Heart right ventricle (tissue), 16 donors: ENCODE data around the gene FRMD6. TPM values are rescaled to one million over a fixed set of nuclear protein-coding genes. Genes with fewer than 3 reads are reported as not detected.

ENCODE experiments used
- ATAC-seq, 8 donors: fragments of 200-7000 bp; cut with Tn5 transposase; one replicate each; pipeline ENCODE4 v1.9.1; 2020; ENCODE audit warnings: mild to moderate bottlenecking in 8 of 8, moderate library complexity in 8 of 8, moderate number of reproducible peaks in 1 of 8
- DNase-seq, 2 donors: peaks; one replicate each; pipeline ENCODE4 v3.0.0-alpha.2; 2020
- H3K27ac ChIP-seq, 10 donors: fragments of 200-600 bp; sonication (generic) in 2 of 10; one replicate each; pipeline versions ENCODE4 v1.5.0 to v1.8.0; 2020 to 2022; ENCODE audit warnings: mild to moderate bottlenecking in 3 of 10
- H3K27me3 ChIP-seq, 7 donors: fragments of 200-600 bp; one replicate each; pipeline ENCODE4 v1.8.0; 2021 to 2022; ENCODE audit warnings: mild to moderate bottlenecking in 2 of 7
- H3K36me3 ChIP-seq, 9 donors: fragments of 200-600 bp; sonication (generic) in 1 of 9; one replicate each; pipeline versions ENCODE4 v1.5.0 to v1.8.0; 2020 to 2022; ENCODE audit warnings: mild to moderate bottlenecking in 2 of 9
- H3K4me1 ChIP-seq, 9 donors: fragments of 200-600 bp; sonication (generic) in 1 of 9; one replicate each; pipeline versions ENCODE4 v1.5.0 to v1.8.0; 2020 to 2022; ENCODE audit warnings: mild to moderate bottlenecking in 4 of 9
- H3K4me3 ChIP-seq, 10 donors: fragments of 200-600 bp; sonication (generic) in 2 of 10; one replicate each; pipeline versions ENCODE4 v1.5.0 to v1.8.0; 2020 to 2022; ENCODE audit warnings: mild to moderate bottlenecking in 7 of 10, moderate library complexity in 2 of 10
- H3K9me3 ChIP-seq, 11 donors: fragments of 200-600 bp in 10 of 11; sonication (generic) in 2 of 11; one replicate each; pipeline versions ENCODE4 v1.5.0 to v1.8.0; 2013 to 2022; ENCODE audit warnings: mild to moderate bottlenecking in 2 of 11, control low read depth in 1 of 11, moderate library complexity in 1 of 11
- WGBS, 2 donors: extraction: QIAGEN DNeasy Blood & Tissue Kit; methylation state at CpG; one replicate each; pipeline ENCODE4 v1.1.7; 2013; ENCODE audit warnings: inconsistent platforms in 1 of 2; 5-methylcytosine and 5-hydroxymethylcytosine counted together
- intact Hi-C, 10 donors: fragments of 100-400 bp; cut with DNase I; formaldehyde crosslinking; loops; one replicate each; pipeline versions ENCODE4 v1.11.1 to v1.14.2; 2022
- polyA plus RNA-seq, 2 donors: library from polyadenylated mRNA; stranded (reverse); fragments of 200-250 nt; gene quantifications; one replicate each; pipeline ENCODE4 v1.2.3, GENCODE V29; 2013
- total RNA-seq, 10 donors: library from RNA; stranded (reverse); fragmentation: NEBNext Ultra II Directional in 3 of 10; extraction: Animal tissue kit (Norgen Biotek cat#: 25700) in 3 of 10; gene quantifications; one replicate each; pipeline versions ENCODE4 v1.2.1 to v1.2.4, GENCODE V29; 2021 to 2023
- TF ChIP-seq, protein P1 (sequence below), 9 donors: fragments of 200-600 bp; sonication (generic) in 2 of 9; IDR thresholded peaks; one replicate each; pipeline versions ENCODE4 v1.5.0 to v1.8.0; 2021 to 2022; ENCODE audit warnings: antibody characterized with exemption in 9 of 9, mild to moderate bottlenecking in 5 of 9, moderate library complexity in 1 of 9
- donor health status: Arrhythmogenic right ventricular cardiomyopathy.
- donor health status: ischemic (EF 13 %, LVEDD 7.1; RV severe dilation, severe dysfunction).
- donor health status: healthy with polysubstance abuse.
- donor health status: DM: no; HTN: yes; CAD: no.
- donor health status: DM: no; HTN: no; CAD: no.
- donor health status: ischemic (EF 25% LVEDD 6.9; RV normal size, moderate dysfunction).
- donor health status: ischemic (EF 25% LVEDD 5.7; RV mildly dilated, moderate dysfunction).
- donor health status: healthy.
- donor health status: DM: yes; HTN: yes; CAD: no.
- donor health status: Ischemic cardiomyopathy.
- donor health status: ischemic (EF 35%, LVEDD 5.7; RV mildly dilated, moderate dysfunction).
- donor health status: nonischemic (EF 11% LVEDD 7.7; RV severe dilation, severe dysfunction).
- donor health status: DM: yes; HTN: yes; CAD: no.
- donor health status: PGD.
- donor health status: ischemic (EF 29% LVEDD 5.4; RV normal size, mild dysfunction).
- donor health status: nonischemic (EF 23%, LVEDD 6.1; RV moderate dilation, normal function).

FRMD6 gene
- total and polyA plus RNA-seq, 12 donors = 2.2 to 14.2 (median 6.6) TPM

- no peaks in the 10 kb centered on the region for H3K4me1 ChIP-seq
- no peak overlapping the region for H3K27ac ChIP-seq
- DNase-seq (no peak), ATAC-seq (no peak)
- intact Hi-C loops = no loop called here
- H3K9me3 ChIP-seq = peaks cover 0 to 11% (median 0%) of the 10 kb centered on the region in 11 donors
- TF ChIP-seq, protein P1, sequence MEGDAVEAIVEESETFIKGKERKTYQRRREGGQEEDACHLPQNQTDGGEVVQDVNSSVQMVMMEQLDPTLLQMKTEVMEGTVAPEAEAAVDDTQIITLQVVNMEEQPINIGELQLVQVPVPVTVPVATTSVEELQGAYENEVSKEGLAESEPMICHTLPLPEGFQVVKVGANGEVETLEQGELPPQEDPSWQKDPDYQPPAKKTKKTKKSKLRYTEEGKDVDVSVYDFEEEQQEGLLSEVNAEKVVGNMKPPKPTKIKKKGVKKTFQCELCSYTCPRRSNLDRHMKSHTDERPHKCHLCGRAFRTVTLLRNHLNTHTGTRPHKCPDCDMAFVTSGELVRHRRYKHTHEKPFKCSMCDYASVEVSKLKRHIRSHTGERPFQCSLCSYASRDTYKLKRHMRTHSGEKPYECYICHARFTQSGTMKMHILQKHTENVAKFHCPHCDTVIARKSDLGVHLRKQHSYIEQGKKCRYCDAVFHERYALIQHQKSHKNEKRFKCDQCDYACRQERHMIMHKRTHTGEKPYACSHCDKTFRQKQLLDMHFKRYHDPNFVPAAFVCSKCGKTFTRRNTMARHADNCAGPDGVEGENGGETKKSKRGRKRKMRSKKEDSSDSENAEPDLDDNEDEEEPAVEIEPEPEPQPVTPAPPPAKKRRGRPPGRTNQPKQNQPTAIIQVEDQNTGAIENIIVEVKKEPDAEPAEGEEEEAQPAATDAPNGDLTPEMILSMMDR (IDR thresholded peaks at IDR 0.05) = no peak
- peaks cover 0 to 22% (median 14%) of the 10 kb centered on the region in 9 donors for H3K36me3 ChIP-seq
- 77 to 83% methylated on average over 1 of the region's 1 CpG for WGBS, 2 donors
- peaks cover 0 to 5% (median 0%) of the 10 kb centered on the region in 7 donors for H3K27me3 ChIP-seq
- H3K4me3 ChIP-seq = no peak overlapping the region
Observed at GRCh38 chr14:51733147-51733546, 81.4 kb downstream of the FRMD6 start.

- TF ChIP-seq, protein P1 (IDR thresholded peaks at IDR 0.05) = no peak
- Histone ChIP-seq H3K4me3 (no peak overlapping the region), H3K27ac (no peak overlapping the region), H3K27me3 (peaks cover 0 to 5% (median 0%) of the 10 kb centered on the region in 7 donors), H3K36me3 (no peaks in the 10 kb centered on the region), H3K9me3 (peaks cover 0 to 11% (median 0%) of the 10 kb centered on the region in 11 donors), H3K4me1 (no peaks in the 10 kb centered on the region)
- intact Hi-C loops = no loop called here
- no peak for DNase-seq
- ATAC-seq = no peak
- WGBS, 2 donors = 89 to 90% methylated on average over 4 of the region's 4 CpGs
Observed at GRCh38 chr14:51735851-51736250, 84.1 kb downstream of the FRMD6 start.

DNA sequence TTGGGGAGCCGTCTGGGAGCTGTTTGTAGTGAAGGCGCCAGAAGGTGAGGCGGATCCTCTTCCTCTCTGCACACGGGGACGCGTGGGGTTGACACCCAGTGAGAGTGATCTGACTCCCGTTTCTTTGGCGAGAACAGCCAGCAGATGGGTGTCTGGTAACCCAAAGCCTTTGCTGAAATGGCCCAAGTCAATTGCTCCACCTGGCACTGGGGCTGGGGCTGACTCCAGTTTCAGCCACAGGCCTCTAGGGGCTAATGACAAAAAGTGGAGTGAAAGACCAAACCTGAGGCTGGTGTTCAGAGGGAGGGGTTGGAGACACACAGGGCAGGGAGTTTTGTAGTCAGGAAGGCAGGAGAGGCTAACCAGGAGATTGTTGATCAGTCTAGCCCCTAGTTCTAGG, 87.0 kb downstream of the FRMD6 start:
- intact Hi-C loops = no loop called here
- no peak for ATAC-seq
- no peaks in the 10 kb centered on the region for H3K4me1 ChIP-seq
- no peak overlapping the region for H3K27ac ChIP-seq
- no peaks in the 10 kb centered on the region for H3K36me3 ChIP-seq
- no peak overlapping the region for H3K4me3 ChIP-seq
- TF ChIP-seq, protein P1 (IDR thresholded peaks at IDR 0.05) = no peak
- peaks cover 0 to 5% (median 0%) of the 10 kb centered on the region in 7 donors for H3K27me3 ChIP-seq
- H3K9me3 ChIP-seq = peaks cover 0 to 11% (median 0%) of the 10 kb centered on the region in 11 donors
- 50 to 65% methylated on average over 8 of the region's 8 CpGs for WGBS, 2 donors
- no peak for DNase-seq

- WGBS, 2 donors = 73 to 76% methylated on average over 23 of the region's 23 CpGs
- ATAC-seq = no peak
- H3K27me3 ChIP-seq = peaks cover 0 to 3% (median 0%) of the 10 kb centered on the region in 7 donors
Observed at GRCh38 chr14:51743588-51744000, 91.9 kb downstream of the FRMD6 start.

More at GRCh38 chr14:51743588-51744000, 91.9 kb downstream of the FRMD6 start:
- intact Hi-C loops = no loop called here
- no peak overlapping the region for H3K27ac ChIP-seq
- no peak for DNase-seq
- H3K36me3 ChIP-seq = no peaks in the 10 kb centered on the region
- H3K4me1 ChIP-seq = no peaks in the 10 kb centered on the region
- no peak overlapping the region for H3K4me3 ChIP-seq
- H3K9me3 ChIP-seq = no peaks in the 10 kb centered on the region
- TF ChIP-seq, protein P1 (IDR thresholded peaks at IDR 0.05) = no peak
